Neutrophil (primary cell): ENCODE results near the gene PRIM1.

Experiments
- H3K27ac ChIP-seq: fragments of 200-600 bp; sonication (generic); 2 replicates; pipeline ENCODE4 v1.5.1; 2016; ENCODE audit warnings: mild to moderate bottlenecking, moderate library complexity
- H3K27me3 ChIP-seq: fragments of 200-600 bp; sonication (generic); 2 replicates; pipeline ENCODE4 v1.6.0; 2016; ENCODE audit warnings: mild to moderate bottlenecking
- H3K36me3 ChIP-seq: fragments of 200-600 bp; sonication (generic); 2 replicates; pipeline ENCODE4 v1.5.1; 2017
- H3K4me1 ChIP-seq, 2 experiments: fragments of 200-600 bp in 1 of 2; sonication (generic) in 1 of 2; 1 replicate in 1 of 2; 2 replicates in 1 of 2; pipeline versions ENCODE4 v1.5.1 to v1.6.1; 2013 to 2016; ENCODE audit warnings: low read depth in 1 of 2, low read length in 1 of 2, mild to moderate bottlenecking in 1 of 2, moderate library complexity in 1 of 2; ENCODE audit not compliant: control insufficient read depth in 1 of 2, insufficient read depth in 1 of 2
- H3K4me3 ChIP-seq, 2 experiments: fragments of 200-600 bp in 1 of 2; sonication (generic) in 1 of 2; 1 replicate in 1 of 2; 2 replicates in 1 of 2; pipeline ENCODE4 v1.5.1; 2013 to 2016; ENCODE audit warnings: low read depth in 1 of 2, low read length in 1 of 2, mild to moderate bottlenecking in 1 of 2, moderate library complexity in 1 of 2
- H3K9me3 ChIP-seq: fragments of 200-600 bp; sonication (generic); 2 replicates; pipeline ENCODE4 v1.5.1; 2016
- TF ChIP-seq, protein P1 (sequence below): fragments of 200-600 bp; sonication (generic); IDR thresholded peaks from 2 replicates; pipeline ENCODE4 v1.5.1; 2016; ENCODE audit warnings: antibody characterized with exemption

The PRIM1 gene

GRCh38 chr12:56776654-56777053 is 24.5 kb upstream of the PRIM1 start:
- Histone ChIP-seq H3K4me3 (no peak overlapping the region), H3K36me3 (no peaks in the 10 kb centered on the region), H3K27ac (no peak overlapping the region), H3K27me3 (no peaks in the 10 kb centered on the region), H3K9me3 (no peaks in the 10 kb centered on the region), H3K4me1 (no peaks in the 10 kb centered on the region)
- TF ChIP-seq, protein P1, sequence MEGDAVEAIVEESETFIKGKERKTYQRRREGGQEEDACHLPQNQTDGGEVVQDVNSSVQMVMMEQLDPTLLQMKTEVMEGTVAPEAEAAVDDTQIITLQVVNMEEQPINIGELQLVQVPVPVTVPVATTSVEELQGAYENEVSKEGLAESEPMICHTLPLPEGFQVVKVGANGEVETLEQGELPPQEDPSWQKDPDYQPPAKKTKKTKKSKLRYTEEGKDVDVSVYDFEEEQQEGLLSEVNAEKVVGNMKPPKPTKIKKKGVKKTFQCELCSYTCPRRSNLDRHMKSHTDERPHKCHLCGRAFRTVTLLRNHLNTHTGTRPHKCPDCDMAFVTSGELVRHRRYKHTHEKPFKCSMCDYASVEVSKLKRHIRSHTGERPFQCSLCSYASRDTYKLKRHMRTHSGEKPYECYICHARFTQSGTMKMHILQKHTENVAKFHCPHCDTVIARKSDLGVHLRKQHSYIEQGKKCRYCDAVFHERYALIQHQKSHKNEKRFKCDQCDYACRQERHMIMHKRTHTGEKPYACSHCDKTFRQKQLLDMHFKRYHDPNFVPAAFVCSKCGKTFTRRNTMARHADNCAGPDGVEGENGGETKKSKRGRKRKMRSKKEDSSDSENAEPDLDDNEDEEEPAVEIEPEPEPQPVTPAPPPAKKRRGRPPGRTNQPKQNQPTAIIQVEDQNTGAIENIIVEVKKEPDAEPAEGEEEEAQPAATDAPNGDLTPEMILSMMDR: no peak

- H3K4me3 ChIP-seq: no peak overlapping the region
These were observed 23.5 kb upstream of the PRIM1 start for GRCh38 chr12:56775638-56776037.

GRCh38 chr12:56773113-56773512 is 21.0 kb upstream of the PRIM1 start:
- no peak overlapping the region for H3K27ac ChIP-seq
- no peaks in the 10 kb centered on the region for H3K9me3 ChIP-seq
- no peak overlapping the region for H3K4me3 ChIP-seq
- TF ChIP-seq, protein P1: no peak
- H3K4me1 ChIP-seq: no peaks in the 10 kb centered on the region
- H3K36me3 ChIP-seq: no peaks in the 10 kb centered on the region
- no peaks in the 10 kb centered on the region for H3K27me3 ChIP-seq

More at GRCh38 chr12:56775638-56776037, 23.5 kb upstream of the PRIM1 start:
- Histone ChIP-seq H3K9me3 (no peaks in the 10 kb centered on the region), H3K36me3 (no peaks in the 10 kb centered on the region), H3K27me3 (no peaks in the 10 kb centered on the region), H3K27ac (no peak overlapping the region), H3K4me1 (no peaks in the 10 kb centered on the region)
- TF ChIP-seq, protein P1: no peak

DNA sequence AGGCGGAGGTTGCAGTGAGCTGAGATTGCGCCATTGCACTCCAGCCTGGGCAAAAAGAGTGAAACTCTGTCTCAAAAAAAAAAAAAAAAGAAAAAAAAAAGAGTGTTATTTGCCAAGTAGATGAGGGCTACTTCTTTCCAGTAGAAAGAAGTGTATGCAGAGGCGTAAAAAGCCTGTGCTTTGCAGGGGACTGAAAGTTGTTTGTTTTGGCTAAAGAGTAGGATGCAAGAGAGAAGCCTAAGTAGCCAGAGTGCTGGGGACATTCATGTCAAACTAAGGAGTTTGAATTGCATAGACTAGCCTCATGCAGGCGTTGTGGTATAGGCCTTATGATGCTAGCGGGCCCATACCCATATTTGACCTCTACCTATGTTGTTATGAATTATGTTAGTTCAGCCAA is 20.5 kb upstream of the PRIM1 start:
- H3K27ac ChIP-seq: no peak overlapping the region
- TF ChIP-seq, protein P1: no peak
- no peaks in the 10 kb centered on the region for H3K4me1 ChIP-seq
- no peak overlapping the region for H3K4me3 ChIP-seq
- no peaks in the 10 kb centered on the region for H3K9me3 ChIP-seq
- H3K27me3 ChIP-seq: no peaks in the 10 kb centered on the region
- no peaks in the 10 kb centered on the region for H3K36me3 ChIP-seq

DNA sequence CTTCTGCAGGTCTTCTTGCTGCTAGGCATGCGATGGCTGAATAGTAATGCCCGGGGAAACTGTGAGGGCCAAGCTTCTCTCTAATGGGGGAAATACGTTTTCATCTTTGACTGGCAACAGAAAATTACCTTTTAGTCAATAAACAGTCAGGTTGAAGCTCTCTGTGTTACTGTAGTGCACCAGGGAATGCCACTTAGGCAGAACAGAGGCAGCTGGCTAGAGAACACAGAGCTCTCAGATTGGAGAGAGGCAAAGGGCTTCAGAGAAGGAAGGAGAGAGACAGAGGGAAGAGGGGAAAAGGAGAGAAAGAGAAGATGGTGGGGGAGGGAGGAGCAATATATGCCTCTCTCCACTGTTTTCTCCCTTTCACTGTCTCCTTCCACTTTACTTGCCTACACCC is 17.7 kb upstream of the PRIM1 start:
- H3K36me3 ChIP-seq: no peaks in the 10 kb centered on the region

More for the DNA sequence above, 17.7 kb upstream of the PRIM1 start:
- Histone ChIP-seq H3K9me3 (no peaks in the 10 kb centered on the region), H3K27ac (no peak overlapping the region), H3K27me3 (no peaks in the 10 kb centered on the region), H3K4me1 (no peaks in the 10 kb centered on the region), H3K4me3 (no peak overlapping the region)
- TF ChIP-seq, protein P1: no peak
